HG03460 (cell line): ENCODE measurements around the gene STEAP1B.
"Not testable (repeated sequence)": the region's sequence is repeated elsewhere in the genome, so short reads cannot be mapped to it uniquely, and the experiment has no call there.

Source experiments
- ATAC-seq: cut with Tn5 transposase; IDR thresholded peaks from one replicate; pipeline ENCODE4 v1.9.1; 2021; ENCODE audit not compliant: unreplicated experiment

Gene STEAP1B

GRCh38 chr7:22433710-22434460, 66.1 kb downstream of the STEAP1B start:
- no peak for ATAC-seq

- not testable (repeated sequence) for ATAC-seq
These were observed 66.8 kb downstream of the STEAP1B start for GRCh38 chr7:22433165-22433700.

- no peak for ATAC-seq
These were observed 67.7 kb downstream of the STEAP1B start for GRCh38 chr7:22432203-22432718.

DNA sequence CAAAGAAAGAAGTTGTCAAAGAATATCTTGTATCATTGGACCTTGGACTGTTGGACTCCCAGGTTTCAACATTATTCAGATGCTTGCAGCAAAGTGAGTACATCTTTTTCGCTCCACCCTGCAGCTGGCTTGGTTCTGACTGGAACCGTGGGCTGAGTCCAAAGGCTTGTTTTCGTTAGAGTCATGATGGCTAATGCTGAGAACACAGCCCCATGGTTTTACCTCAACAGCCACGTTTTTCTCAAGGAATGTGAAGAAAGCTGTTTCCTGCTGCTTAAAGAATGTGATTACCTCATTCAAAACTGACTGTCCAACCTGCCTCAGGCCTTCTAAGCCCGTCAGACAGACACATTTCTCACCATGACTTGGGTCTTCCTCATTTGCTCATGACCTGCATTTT, 69.5 kb downstream of the STEAP1B start:
- no peak for ATAC-seq

- no peak for ATAC-seq
These were observed 70.6 kb downstream of the STEAP1B start for GRCh38 chr7:22429386-22429785.

- ATAC-seq, result no peak
These were observed 72.1 kb downstream of the STEAP1B start for GRCh38 chr7:22427855-22428254.

- ATAC-seq, result no peak
These were observed 72.9 kb downstream of the STEAP1B start for GRCh38 chr7:22427104-22427503.

- ATAC-seq, result peak; percentile 72
These were observed 73.4 kb downstream of the STEAP1B start for GRCh38 chr7:22426463-22427094.

DNA sequence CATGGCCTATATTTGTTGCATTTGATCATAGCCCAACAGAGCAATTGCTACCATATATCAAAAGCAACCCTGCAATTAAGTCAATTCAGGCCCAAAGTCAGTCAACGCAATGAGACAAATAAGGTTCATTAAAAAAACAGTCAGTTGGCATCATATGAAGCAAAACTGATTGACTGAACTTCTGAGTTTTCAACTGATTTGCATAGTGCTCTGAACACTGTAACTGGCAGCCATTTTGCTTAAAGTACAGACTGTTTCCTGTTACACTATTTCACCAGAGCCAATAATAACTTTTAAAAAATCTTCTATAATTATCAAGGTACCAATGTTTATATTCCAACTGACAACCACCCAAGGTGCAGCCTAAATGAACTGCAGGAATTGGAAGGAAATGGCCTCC, 74.6 kb downstream of the STEAP1B start:
- no peak for ATAC-seq

GRCh38 chr7:22422831-22423615, 77.0 kb downstream of the STEAP1B start:
- ATAC-seq, result no peak

DNA sequence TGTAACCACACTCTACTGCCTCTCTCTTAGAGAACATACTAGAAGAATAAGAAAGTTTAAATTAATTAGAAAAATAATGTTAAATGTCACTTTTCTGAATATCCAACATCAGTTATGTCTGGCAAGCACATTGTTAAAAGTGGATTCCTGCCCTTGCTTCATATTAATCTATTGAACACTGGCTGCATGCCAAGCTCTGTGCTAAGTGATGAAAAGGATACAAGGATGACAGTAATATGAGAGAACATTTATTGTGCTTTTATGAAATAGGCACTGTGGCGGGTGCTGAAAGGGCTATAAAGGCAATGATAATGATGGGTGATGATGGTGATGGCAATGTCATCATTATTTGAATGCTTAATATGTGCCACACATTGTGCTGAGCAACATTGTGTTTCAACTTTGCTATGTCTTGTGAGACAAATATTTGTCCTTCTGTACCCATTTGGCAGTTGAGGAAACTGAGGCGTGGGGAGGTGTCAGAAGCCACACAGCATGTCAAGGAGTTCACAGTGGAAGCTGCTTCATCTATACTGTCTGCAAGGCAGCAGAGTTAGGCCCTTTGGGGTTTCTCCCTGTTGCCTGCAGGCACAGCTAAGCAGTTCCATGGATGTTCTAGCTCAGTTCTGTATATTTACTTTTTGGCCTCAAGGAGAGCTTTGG, 78.9 kb downstream of the STEAP1B start:
- no peak for ATAC-seq

DNA sequence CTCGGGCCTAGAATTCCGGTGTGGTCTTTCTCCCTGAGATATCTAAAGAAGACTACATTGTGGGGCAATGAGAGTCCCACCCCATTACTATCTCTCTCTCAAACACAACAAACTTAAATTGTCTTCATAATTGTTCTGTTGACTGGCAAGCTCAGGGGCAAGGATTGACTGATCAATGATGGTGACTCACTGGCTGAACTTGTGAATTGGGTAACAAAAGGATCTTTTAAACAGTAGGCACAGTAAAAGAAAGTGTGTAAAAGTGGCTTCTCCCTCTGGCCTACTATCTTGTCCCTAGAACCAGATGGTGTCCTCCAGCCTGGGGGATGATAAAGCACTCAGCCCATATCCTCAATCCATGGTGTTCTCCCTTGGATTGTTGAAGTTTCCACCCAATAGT, 80.0 kb downstream of the STEAP1B start:
- ATAC-seq, result no peak

DNA sequence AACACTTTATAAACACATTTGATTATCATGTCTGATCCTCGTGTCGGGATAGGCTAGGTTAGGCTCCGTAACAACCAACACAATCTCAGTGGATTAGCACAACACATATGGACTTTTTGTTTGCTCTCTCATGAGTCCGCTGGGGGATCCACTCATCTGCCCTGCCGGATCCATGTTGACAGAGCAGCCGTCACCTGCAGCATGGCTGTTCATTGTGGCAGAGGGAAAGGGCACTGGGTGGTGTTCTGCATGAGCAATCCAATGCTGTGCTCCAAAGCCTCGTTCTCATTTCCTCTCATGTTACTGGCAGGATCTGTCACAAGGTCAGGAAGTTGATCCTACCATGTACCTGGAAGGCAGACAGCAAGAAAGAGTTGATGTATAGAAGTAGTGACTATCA, 80.5 kb downstream of the STEAP1B start:
- no peak for ATAC-seq

GRCh38 chr7:22418251-22419046, 81.5 kb downstream of the STEAP1B start:
- no peak for ATAC-seq

- no peak for ATAC-seq
These were observed 82.1 kb downstream of the STEAP1B start for GRCh38 chr7:22417841-22418240.

- ATAC-seq, result no peak
These were observed 82.6 kb downstream of the STEAP1B start for GRCh38 chr7:22417349-22417748.

DNA sequence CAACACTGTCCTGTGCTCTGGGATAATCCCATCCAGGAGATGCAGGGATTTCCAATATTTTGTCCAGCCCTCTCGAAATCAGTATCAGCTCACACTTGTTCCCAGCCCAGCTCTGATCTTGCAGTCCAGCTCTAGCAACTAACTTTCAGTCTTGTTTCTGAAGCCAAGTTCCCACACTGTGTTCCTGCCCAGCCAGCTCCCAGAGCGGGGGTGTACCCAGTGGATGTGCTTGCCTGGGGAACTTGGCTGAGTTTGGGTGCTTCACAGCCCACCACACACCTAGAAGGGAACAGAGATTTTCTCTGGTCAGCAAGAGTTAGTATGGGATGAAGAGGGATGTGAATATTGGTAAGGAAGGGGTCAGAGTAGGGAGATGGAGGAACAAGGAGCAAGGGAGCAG, 85.6 kb downstream of the STEAP1B start:
- ATAC-seq, result no peak

DNA sequence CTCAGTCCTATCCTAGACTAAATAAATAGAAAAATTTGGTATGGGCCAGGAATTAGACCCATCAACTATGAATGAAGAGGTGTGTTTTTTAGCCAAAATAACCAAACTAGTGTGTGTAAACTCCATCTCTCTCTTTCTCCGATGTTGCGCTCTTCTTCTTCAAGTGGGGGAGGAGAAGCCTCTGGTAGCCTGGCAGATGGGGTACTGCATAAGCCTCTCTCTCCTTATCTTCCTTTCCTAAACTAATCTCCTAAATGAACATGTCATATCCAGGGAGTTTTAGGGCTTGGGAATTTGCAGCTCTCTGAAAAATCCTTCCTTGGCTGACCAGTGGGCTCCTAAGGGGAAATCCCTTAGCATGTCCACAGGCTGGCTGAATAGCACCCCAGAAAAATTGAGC, 86.8 kb downstream of the STEAP1B start:
- ATAC-seq, result no peak

DNA sequence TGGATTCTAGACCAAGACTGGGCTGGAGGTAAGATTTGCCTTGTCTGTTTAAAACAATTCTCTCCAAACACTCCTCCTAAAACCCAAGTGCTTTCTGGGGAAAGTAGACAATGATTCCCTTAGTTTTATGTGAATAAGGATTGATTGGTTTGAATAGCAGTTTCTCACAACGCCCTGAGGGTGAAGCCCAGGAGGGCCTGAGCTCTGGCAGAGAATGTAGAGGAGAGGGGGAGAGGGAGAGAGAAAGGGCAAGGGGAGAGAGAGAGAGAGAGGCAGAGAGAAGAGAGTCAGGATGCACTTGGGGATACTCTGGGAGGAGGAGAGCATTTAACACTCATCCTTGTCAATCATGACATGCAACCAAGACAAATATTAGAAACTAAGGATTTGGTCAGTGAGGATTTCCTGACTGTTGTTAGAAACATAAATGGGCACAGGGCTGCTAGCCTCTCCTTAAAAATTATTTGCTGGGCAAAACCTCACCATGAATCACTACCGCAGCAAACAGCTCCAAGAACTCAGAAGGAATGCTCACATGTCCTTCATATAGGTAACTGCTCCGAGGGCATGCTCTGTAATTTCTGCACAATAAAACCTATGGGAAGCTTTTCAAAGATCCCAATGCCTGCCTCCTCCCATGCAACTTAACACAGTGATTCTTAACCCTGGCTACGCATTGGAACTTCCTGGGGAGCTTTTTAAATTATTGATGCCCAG, 87.9 kb downstream of the STEAP1B start:
- no peak for ATAC-seq
